Mesendoderm (in vitro differentiated cells): Measurements from ENCODE around the gene MREG.

Source experiments
- DNase-seq: peaks from one replicate; pipeline ENCODE4 v3.0.0; 2013
- H2AK5ac ChIP-seq: 2 replicates; pipeline ENCODE4 v1.6.1; 2013; ENCODE audit warnings: low read length, inconsistent platforms
- H2BK120ac ChIP-seq: 2 replicates; pipeline ENCODE4 v1.6.1; 2013; ENCODE audit warnings: low read depth, mild to moderate bottlenecking, low read length, moderate library complexity, mixed read lengths
- H2BK15ac ChIP-seq: replicated peaks from 2 replicates; pipeline ENCODE4 v1.6.1; 2013; ENCODE audit warnings: low read depth, mild to moderate bottlenecking, moderate library complexity
- H2BK5ac ChIP-seq: 2 replicates; pipeline ENCODE4 v1.6.1; 2013; ENCODE audit warnings: low read length, inconsistent platforms
- H3K18ac ChIP-seq: 2 replicates; pipeline ENCODE4 v1.6.1; 2013; ENCODE audit warnings: mild to moderate bottlenecking, low read length, mixed read lengths
- H3K23ac ChIP-seq: one replicate; pipeline ENCODE4 v1.6.1; 2013; ENCODE audit warnings: low read length
- H3K27ac ChIP-seq: 2 replicates; pipeline ENCODE4 v1.5.1; 2013; ENCODE audit warnings: low read depth, mild to moderate bottlenecking, inconsistent platforms, low read length, moderate library complexity
- H3K27me3 ChIP-seq: 2 replicates; pipeline ENCODE4 v1.6.1; 2013; ENCODE audit warnings: low read length, control low read depth, mild to moderate bottlenecking, inconsistent platforms; ENCODE audit not compliant: insufficient read depth, poor library complexity
- H3K36me3 ChIP-seq: 2 replicates; pipeline ENCODE4 v1.6.1; 2013; ENCODE audit warnings: low read length, inconsistent platforms; ENCODE audit not compliant: control insufficient read depth, insufficient read depth
- H3K4ac ChIP-seq: one replicate; pipeline ENCODE4 v1.6.1; 2013; ENCODE audit warnings: low read depth, mild to moderate bottlenecking, low read length, moderate library complexity
- H3K4me1 ChIP-seq: 2 replicates; pipeline ENCODE4 v1.6.1; 2013; ENCODE audit warnings: low read depth, low read length, inconsistent platforms; ENCODE audit not compliant: control insufficient read depth
- H3K4me2 ChIP-seq: 2 replicates; pipeline ENCODE4 v1.6.1; 2013; ENCODE audit warnings: low read length
- H3K4me3 ChIP-seq: 2 replicates; pipeline ENCODE4 v1.5.1; 2013; ENCODE audit warnings: mild to moderate bottlenecking, low read length
- H3K56ac ChIP-seq: one replicate; pipeline ENCODE4 v1.6.1; 2013; ENCODE audit warnings: low read length
- H3K79me1 ChIP-seq: 2 replicates; pipeline ENCODE4 v1.6.1; 2013; ENCODE audit warnings: low read length, inconsistent platforms
- H3K79me2 ChIP-seq: 2 replicates; pipeline ENCODE4 v1.6.1; 2013; ENCODE audit warnings: mild to moderate bottlenecking, low read length; ENCODE audit not compliant: control insufficient read depth, insufficient read depth
- H3K9ac ChIP-seq: 2 replicates; pipeline ENCODE4 v1.6.1; 2013; ENCODE audit warnings: low read length, inconsistent platforms
- H4K5ac ChIP-seq: one replicate; pipeline ENCODE4 v1.6.1; 2013; ENCODE audit warnings: low read length
- H4K8ac ChIP-seq: one replicate; pipeline ENCODE4 v1.6.1; 2013; ENCODE audit warnings: low read depth, mild to moderate bottlenecking, control low read depth, low read length, moderate library complexity
- WGBS: extraction: QIAGEN DNeasy Blood & Tissue Kit; methylation state at CpG from one replicate; pipeline ENCODE4 v1.1.7; 2013; ENCODE audit warnings: low lambda C conversion rate, missing lambda C conversion rate; ENCODE audit not compliant: insufficient coverage; ENCODE audit errors: extremely low coverage; 5-methylcytosine and 5-hydroxymethylcytosine counted together

The MREG gene

GRCh38 chr2:215940645-215941184 lies 72.6 kb downstream of the MREG start:
- Histone ChIP-seq H3K56ac (no peak overlapping the region), H3K4me1 (no peaks in the 10 kb centered on the region), H2AK5ac (no peak overlapping the region), H3K27ac (no peak overlapping the region), H3K4me3 (no peak overlapping the region), H2BK5ac (no peak overlapping the region), H3K18ac (no peak overlapping the region), H3K4me2 (no peak overlapping the region), H4K5ac (no peak overlapping the region), H3K9ac (no peak overlapping the region), H3K79me1 (no peaks in the 10 kb centered on the region), H3K23ac (no peak overlapping the region), H2BK120ac (no peak overlapping the region), H3K36me3 (no peaks in the 10 kb centered on the region), H3K79me2 (no peaks in the 10 kb centered on the region), H2BK15ac (no peak overlapping the region), H3K4ac (no peak overlapping the region), H4K8ac (no peak overlapping the region), H3K27me3 (no peaks in the 10 kb centered on the region)
- no CpG with 5 or more reads among the region's 6 CpGs for WGBS
- DNase-seq = no peak

- H2BK120ac ChIP-seq = no peak overlapping the region
- no peak overlapping the region for H3K4me3 ChIP-seq
- no peak overlapping the region for H3K9ac ChIP-seq
Measured at GRCh38 chr2:215937190-215937589, 76.2 kb downstream of the MREG start.

GRCh38 chr2:215933151-215933550 lies 80.2 kb downstream of the MREG start:
- no peaks in the 10 kb centered on the region for H3K79me2 ChIP-seq
- H3K18ac ChIP-seq = no peak overlapping the region
- no CpG with 5 or more reads among the region's 3 CpGs for WGBS
- H3K79me1 ChIP-seq = no peaks in the 10 kb centered on the region
- DNase-seq = no peak
- H2BK15ac ChIP-seq = no peak overlapping the region
- H2BK5ac ChIP-seq = no peak overlapping the region
- no peak overlapping the region for H3K4me2 ChIP-seq
- H2BK120ac ChIP-seq = no peak overlapping the region
- H3K27ac ChIP-seq = no peak overlapping the region
- H2AK5ac ChIP-seq = no peak overlapping the region
- H3K36me3 ChIP-seq = no peaks in the 10 kb centered on the region
- H3K4me3 ChIP-seq = no peak overlapping the region
- H3K27me3 ChIP-seq = no peaks in the 10 kb centered on the region
- no peak overlapping the region for H4K8ac ChIP-seq
- H3K4ac ChIP-seq = no peak overlapping the region
- H3K56ac ChIP-seq = no peak overlapping the region
- no peak overlapping the region for H3K23ac ChIP-seq
- H3K4me1 ChIP-seq = peaks cover 4% of the 10 kb centered on the region
- no peak overlapping the region for H4K5ac ChIP-seq
- H3K9ac ChIP-seq = no peak overlapping the region

More at GRCh38 chr2:215937190-215937589, 76.2 kb downstream of the MREG start:
- H3K36me3 ChIP-seq = no peaks in the 10 kb centered on the region
- H3K4me1 ChIP-seq = no peaks in the 10 kb centered on the region
- no CpG with 5 or more reads among the region's 3 CpGs for WGBS
- H4K5ac ChIP-seq = no peak overlapping the region
- no peaks in the 10 kb centered on the region for H3K79me1 ChIP-seq
- H3K56ac ChIP-seq = no peak overlapping the region
- no peak overlapping the region for H3K18ac ChIP-seq
- no peaks in the 10 kb centered on the region for H3K27me3 ChIP-seq
- H3K27ac ChIP-seq = no peak overlapping the region
- H2BK15ac ChIP-seq = no peak overlapping the region
- no peak overlapping the region for H3K4ac ChIP-seq
- no peak overlapping the region for H2BK5ac ChIP-seq
- no peak overlapping the region for H3K4me2 ChIP-seq
- H3K23ac ChIP-seq = no peak overlapping the region
- no peak overlapping the region for H2AK5ac ChIP-seq
- H3K79me2 ChIP-seq = no peaks in the 10 kb centered on the region
- no peak overlapping the region for H4K8ac ChIP-seq
- DNase-seq = no peak

- H3K4ac ChIP-seq = no peak overlapping the region
- H2AK5ac ChIP-seq = no peak overlapping the region
- peaks cover 4% of the 10 kb centered on the region for H3K4me1 ChIP-seq
- no peak overlapping the region for H3K27ac ChIP-seq
- no peak overlapping the region for H3K18ac ChIP-seq
- H3K79me2 ChIP-seq = no peaks in the 10 kb centered on the region
- no peak overlapping the region for H2BK15ac ChIP-seq
- H3K56ac ChIP-seq = no peak overlapping the region
- H3K4me3 ChIP-seq = no peak overlapping the region
- no peaks in the 10 kb centered on the region for H3K36me3 ChIP-seq
- no peak overlapping the region for H3K4me2 ChIP-seq
- H2BK5ac ChIP-seq = no peak overlapping the region
- H3K27me3 ChIP-seq = no peaks in the 10 kb centered on the region
- no peak overlapping the region for H2BK120ac ChIP-seq
- DNase-seq = peak; percentile 85
- no peak overlapping the region for H4K5ac ChIP-seq
- H3K23ac ChIP-seq = no peak overlapping the region
- no peaks in the 10 kb centered on the region for H3K79me1 ChIP-seq
- H4K8ac ChIP-seq = no peak overlapping the region
- no peak overlapping the region for H3K9ac ChIP-seq
- WGBS = no CpG with 5 or more reads among the region's 8 CpGs
Measured at GRCh38 chr2:215931256-215931903, 82.0 kb downstream of the MREG start.

GRCh38 chr2:215930505-215931253 lies 82.7 kb downstream of the MREG start:
- H3K4ac ChIP-seq = no peak overlapping the region
- H2AK5ac ChIP-seq = no peak overlapping the region
- H3K79me1 ChIP-seq = no peaks in the 10 kb centered on the region
- no peak overlapping the region for H3K4me2 ChIP-seq
- H3K27me3 ChIP-seq = no peaks in the 10 kb centered on the region
- H3K23ac ChIP-seq = no peak overlapping the region
- WGBS = no CpG with 5 or more reads among the region's 8 CpGs
- no peak overlapping the region for H3K56ac ChIP-seq
- no peak overlapping the region for H2BK15ac ChIP-seq
- H3K4me1 ChIP-seq = peaks cover 4% of the 10 kb centered on the region
- no peak overlapping the region for H3K18ac ChIP-seq
- no peak for DNase-seq
- H3K36me3 ChIP-seq = no peaks in the 10 kb centered on the region
- no peak overlapping the region for H4K5ac ChIP-seq
- no peak overlapping the region for H2BK120ac ChIP-seq
- no peak overlapping the region for H3K4me3 ChIP-seq
- no peak overlapping the region for H3K27ac ChIP-seq
- no peak overlapping the region for H2BK5ac ChIP-seq
- H4K8ac ChIP-seq = peak overlapping the region; percentile 79
- no peaks in the 10 kb centered on the region for H3K79me2 ChIP-seq
- H3K9ac ChIP-seq = no peak overlapping the region
